ENCODE results near the gene BLVRB. TPM values are rescaled to one million over a fixed set of nuclear protein-coding genes. Genes with fewer than 3 reads are reported as not detected.

Gene BLVRB
- total RNA-seq, 2 experiments from 2014 or later = 21.2 to 21.7 TPM

GRCh38 chr19:40452016-40452415 lies 13.5 kb downstream of the BLVRB start:
- no peak for DNase-seq
- no peak for TF ChIP-seq CTCF (IDR thresholded peaks at IDR 0.05)

GRCh38 chr19:40450664-40451063 lies 14.9 kb downstream of the BLVRB start:
- H3K4me1 Mint-ChIP-seq (ENCODE audit: low read depth) = no peaks in the 10 kb centered on the region
- intact Hi-C loops (cut with micrococcal nuclease) = no loop called here
- H3K9me3 Mint-ChIP-seq = no peaks in the 10 kb centered on the region
- H3K36me3 Mint-ChIP-seq (ENCODE audit: low read depth) = no peaks in the 10 kb centered on the region
- H3K27me3 Mint-ChIP-seq = no peaks in the 10 kb centered on the region
- DNase-seq (no peak), ATAC-seq (no peak)
- TF ChIP-seq CTCF (IDR thresholded peaks at IDR 0.05) = no peak
- H3K27ac Mint-ChIP-seq = no peak overlapping the region
- H3K4me3 Mint-ChIP-seq = no peak overlapping the region
- ChIA-PET CTCF (interaction anchor here (1.5 kb wide), 1 partner anchor 14 kb away, joined by 5 read pairs; no protein-coding TSS in a partner anchor), POLR2A (no interaction called here)

More at GRCh38 chr19:40452016-40452415, 13.5 kb downstream of the BLVRB start:
- no peak overlapping the region for H3K4me3 Mint-ChIP-seq
- POLR2A ChIA-PET = no interaction called here
- H3K4me1 Mint-ChIP-seq (ENCODE audit: low read depth) = no peaks in the 10 kb centered on the region
- CTCF ChIA-PET = no interaction called here
- no peak overlapping the region for H3K27ac Mint-ChIP-seq
- H3K36me3 Mint-ChIP-seq (ENCODE audit: low read depth) = no peaks in the 10 kb centered on the region
- no peaks in the 10 kb centered on the region for H3K27me3 Mint-ChIP-seq
- no peaks in the 10 kb centered on the region for H3K9me3 Mint-ChIP-seq
- intact Hi-C loops (cut with micrococcal nuclease) = no loop called here
- no peak for ATAC-seq

GRCh38 chr19:40449506-40449905 lies 16.0 kb downstream of the BLVRB start:
- POLR2A ChIA-PET = no interaction called here
- Mint-ChIP-seq H3K9me3 (no peaks in the 10 kb centered on the region), H3K27ac (no peak overlapping the region), H3K36me3 (ENCODE audit: low read depth) (no peaks in the 10 kb centered on the region), H3K4me3 (no peak overlapping the region), H3K27me3 (no peaks in the 10 kb centered on the region), H3K4me1 (ENCODE audit: low read depth) (peaks cover 5% of the 10 kb centered on the region)
- CTCF ChIA-PET = no interaction called here
- no peak for TF ChIP-seq CTCF (IDR thresholded peaks at IDR 0.05)
- DNase-seq = no peak
- no peak for ATAC-seq
- intact Hi-C loops (cut with micrococcal nuclease) = no loop called here

GRCh38 chr19:40446263-40446784 lies 19.2 kb downstream of the BLVRB start:
- no peaks in the 10 kb centered on the region for H3K9me3 Mint-ChIP-seq
- no peaks in the 10 kb centered on the region for H3K27me3 Mint-ChIP-seq
- ChIA-PET CTCF (interaction anchor here (1.2 kb wide), 1 partner anchor 141 kb away, joined by 3 read pairs; no protein-coding TSS in a partner anchor), POLR2A (interaction anchor here (0.7 kb wide), 1 partner anchor 20 kb away, joined by 3 read pairs; no protein-coding TSS in a partner anchor)
- TF ChIP-seq CTCF (IDR thresholded peaks at IDR 0.05) = no peak
- DNase-seq = no peak
- no peak overlapping the region for H3K4me3 Mint-ChIP-seq
- ATAC-seq = no peak
- H3K36me3 Mint-ChIP-seq (ENCODE audit: low read depth) = no peaks in the 10 kb centered on the region
- no peak overlapping the region for H3K27ac Mint-ChIP-seq
- intact Hi-C loops (cut with micrococcal nuclease) = no loop called here
- H3K4me1 Mint-ChIP-seq (ENCODE audit: low read depth) = peaks cover 15% of the 10 kb centered on the region

GRCh38 chr19:40445780-40446262 lies 19.7 kb downstream of the BLVRB start:
- intact Hi-C loops (cut with micrococcal nuclease) = no loop called here
- ATAC-seq = no peak
- CTCF ChIA-PET = interaction anchor here (1.2 to 1.4 kb wide), 3 partner anchors 19 to 141 kb away, joined by 3 to 6 read pairs (median 4); no protein-coding TSS in a partner anchor
- Mint-ChIP-seq H3K36me3 (ENCODE audit: low read depth) (peaks cover 4% of the 10 kb centered on the region), H3K9me3 (no peaks in the 10 kb centered on the region), H3K4me3 (peak overlapping the region; percentile 20), H3K27ac (no peak overlapping the region), H3K4me1 (ENCODE audit: low read depth) (peaks cover 19% of the 10 kb centered on the region), H3K27me3 (no peaks in the 10 kb centered on the region)
- DNase-seq = no peak
- POLR2A ChIA-PET = interaction anchor here (0.7 kb wide), 1 partner anchor 19 kb away, joined by 3 read pairs; no protein-coding TSS in a partner anchor
- no peak for TF ChIP-seq CTCF (IDR thresholded peaks at IDR 0.05)

Data from activated CD8-positive, alpha-beta T cell treated with anti-CD3 and anti-CD28 coated beads for 36 hours (primary cell).